T-helper 22 cell (primary cell): ENCODE measurements around the gene TRIM49.
"Not testable (repeated sequence)": the region's sequence is repeated elsewhere in the genome, so short reads cannot be mapped to it uniquely, and the experiment has no call there.

Experiments used
- DNase-seq: peaks from one replicate; pipeline ENCODE4 v3.0.0-alpha.2; 2020; ENCODE audit warnings: low read depth

TRIM49 gene, protein sequence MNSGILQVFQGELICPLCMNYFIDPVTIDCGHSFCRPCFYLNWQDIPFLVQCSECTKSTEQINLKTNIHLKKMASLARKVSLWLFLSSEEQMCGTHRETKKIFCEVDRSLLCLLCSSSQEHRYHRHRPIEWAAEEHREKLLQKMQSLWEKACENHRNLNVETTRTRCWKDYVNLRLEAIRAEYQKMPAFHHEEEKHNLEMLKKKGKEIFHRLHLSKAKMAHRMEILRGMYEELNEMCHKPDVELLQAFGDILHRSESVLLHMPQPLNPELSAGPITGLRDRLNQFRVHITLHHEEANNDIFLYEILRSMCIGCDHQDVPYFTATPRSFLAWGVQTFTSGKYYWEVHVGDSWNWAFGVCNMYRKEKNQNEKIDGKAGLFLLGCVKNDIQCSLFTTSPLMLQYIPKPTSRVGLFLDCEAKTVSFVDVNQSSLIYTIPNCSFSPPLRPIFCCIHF

DNA sequence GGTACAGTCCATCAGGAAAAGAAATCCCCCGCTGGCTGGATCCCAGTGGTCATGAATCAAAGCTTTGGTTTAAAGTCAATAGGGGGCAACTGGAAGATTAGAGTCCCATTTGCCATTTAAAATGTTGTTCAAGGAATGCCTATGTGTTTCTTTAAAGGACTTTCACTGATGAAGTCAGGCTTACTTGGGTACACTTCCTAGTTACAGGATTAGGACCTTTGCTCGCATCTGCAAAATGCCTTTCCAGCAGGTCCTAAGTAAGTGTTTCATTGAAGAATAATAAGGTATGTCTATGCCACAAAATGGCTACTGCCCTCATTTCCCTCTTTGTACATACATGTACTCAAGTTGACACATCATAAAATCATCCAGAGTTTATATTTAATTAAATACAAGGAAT lies at the start of gene TRIM49:
TRIM49 (minus strand) TSS at position 101 of the 400 bp plus-strand sequence. CDS start 4,106 bp downstream, outside the sequence.
- not testable (repeated sequence) for DNase-seq

DNA sequence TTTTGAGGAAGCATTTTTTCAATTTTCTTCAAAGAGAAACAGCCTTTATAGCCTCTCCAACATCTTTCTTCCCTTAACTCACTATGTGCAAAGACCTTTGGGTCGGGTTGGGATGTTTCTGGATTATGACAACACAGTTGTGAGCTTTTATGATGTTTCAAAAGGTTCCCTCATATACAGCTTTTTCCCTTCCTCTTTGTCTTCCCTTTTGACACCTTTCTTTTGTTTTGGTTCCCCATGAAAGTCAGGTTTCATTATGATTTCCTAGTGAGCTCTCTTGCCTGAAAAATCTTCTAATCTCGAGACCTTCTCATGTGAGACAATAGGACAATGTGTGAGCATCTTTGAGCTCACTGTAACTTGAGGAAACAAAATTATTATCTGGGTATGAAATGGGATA lies 18.3 kb upstream of the TRIM49 start:
- DNase-seq: not testable (repeated sequence)

DNA sequence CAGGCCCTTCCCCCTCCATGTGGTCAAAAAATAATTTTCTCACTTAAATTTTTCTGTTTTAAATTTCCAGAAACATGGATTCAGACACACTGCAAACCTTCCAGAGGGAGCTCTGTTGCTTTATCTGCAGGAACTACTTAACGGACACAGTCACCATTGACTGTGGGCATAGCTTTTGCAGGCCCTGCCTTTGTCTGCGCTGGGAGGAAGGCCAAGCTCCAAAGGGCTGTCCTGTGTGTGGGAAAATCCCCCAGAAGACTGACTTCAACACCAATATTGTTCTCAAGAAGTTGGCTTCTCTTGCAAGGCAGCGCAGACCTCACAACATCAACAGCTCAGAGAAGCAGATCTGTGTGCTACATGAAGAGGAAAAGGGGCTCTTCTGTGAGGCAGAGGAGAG lies 11.6 kb upstream of the TRIM49 start:
- not testable (repeated sequence) for DNase-seq

DNA sequence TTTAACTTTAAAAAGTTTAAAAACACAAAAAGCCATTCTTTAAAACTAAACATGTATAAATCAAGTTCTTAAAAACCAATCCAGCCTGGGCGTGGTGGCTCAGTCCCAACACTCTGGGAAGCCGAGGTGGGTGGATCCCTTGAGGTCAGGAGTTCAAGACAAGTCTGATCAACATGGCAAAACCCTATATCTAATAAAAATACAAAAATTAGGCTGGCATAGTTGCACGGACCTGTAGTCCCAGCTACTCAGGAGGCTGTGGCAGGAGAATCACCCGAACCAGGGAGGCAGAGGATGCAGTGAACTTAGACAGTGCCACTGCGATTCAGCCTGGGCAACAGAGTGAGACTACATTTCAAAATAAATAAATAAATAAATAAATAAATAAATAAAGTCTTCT lies 5.2 kb upstream of the TRIM49 start:
- DNase-seq: not testable (repeated sequence)

DNA sequence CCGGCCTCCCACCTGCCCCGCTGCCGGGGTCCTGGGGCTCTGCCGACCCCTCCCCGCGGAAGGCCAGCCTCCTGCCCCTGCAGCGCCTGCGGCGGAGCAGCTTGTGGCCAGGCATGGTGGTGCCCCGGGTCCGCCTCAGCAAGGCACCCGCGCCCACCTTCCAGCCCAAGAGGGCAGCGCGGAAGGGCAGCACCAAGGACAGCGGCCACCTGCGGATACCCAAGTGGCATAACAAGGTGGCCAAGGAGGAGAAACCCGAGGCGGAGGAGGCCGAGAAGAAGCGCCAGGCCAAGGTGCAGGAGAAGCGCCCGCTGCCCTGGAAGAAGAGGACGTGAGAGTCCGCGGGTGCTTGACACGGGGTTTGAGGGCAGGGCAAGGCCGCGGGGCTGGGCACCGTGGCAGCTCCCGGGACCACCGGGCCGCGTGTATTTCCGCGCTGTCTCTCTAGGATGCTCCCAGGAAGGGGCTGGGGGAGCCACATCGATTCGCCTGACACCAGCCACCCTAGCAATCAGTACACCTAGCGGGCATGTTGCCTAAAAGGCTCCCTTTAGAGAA lies 20.8 kb downstream of the TRIM49 start:
- not testable (repeated sequence) for DNase-seq

DNA sequence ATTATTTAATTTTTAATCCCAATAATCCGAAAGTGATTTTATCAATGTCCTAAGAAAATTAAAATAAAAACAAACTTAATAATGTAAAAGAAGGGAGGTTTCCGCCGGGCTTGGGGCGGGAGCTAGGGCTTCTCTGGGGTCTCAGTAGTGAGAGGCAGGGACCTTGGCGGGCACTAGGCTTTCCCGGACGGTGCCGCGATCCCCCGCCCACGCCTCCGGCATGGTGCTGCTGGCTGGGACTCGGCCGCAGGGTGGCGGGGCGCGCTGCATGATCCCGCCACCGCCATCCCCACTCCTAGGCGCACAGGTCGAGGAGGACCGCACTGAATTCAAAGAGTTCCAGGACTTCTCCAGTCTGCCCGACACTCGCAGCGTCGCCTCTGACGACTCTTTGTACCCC lies 22.6 kb downstream of the TRIM49 start:
- DNase-seq: not testable (repeated sequence)

DNA sequence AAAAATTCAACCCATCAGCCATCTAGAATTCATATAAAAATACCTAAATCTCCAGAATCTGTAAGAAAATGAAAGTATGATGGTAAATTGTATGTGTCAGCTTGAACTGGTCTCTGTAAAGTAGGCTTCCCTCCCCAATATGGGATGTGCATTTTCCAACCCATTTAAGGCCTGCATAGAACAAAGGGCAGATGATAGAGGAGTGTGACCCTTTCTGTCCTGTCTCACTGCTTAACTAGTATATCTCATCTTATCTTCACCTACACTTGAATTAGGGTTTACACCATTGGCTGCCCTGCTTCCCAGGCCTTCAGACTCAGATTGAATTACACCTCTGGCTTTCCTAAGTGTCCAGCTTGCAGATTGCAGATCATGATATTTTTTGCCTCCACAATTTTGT lies 57.6 kb downstream of the TRIM49 start:
- not testable (repeated sequence) for DNase-seq
